WERI-Rb-1 (cell line): ENCODE measurements around the gene TNS4.
A peak's percentile ranks its signal among the peaks of the same experiment; 100 is the strongest.

Experiments
- DNase-seq: peaks from one replicate; pipeline ENCODE4 v3.0.0-alpha.2; 2020
- H3K27ac ChIP-seq: fragments of 250-450 bp; sonication (Bioruptor Pico); 2 replicates; pipeline ENCODE4 v1.5.1; 2020; ENCODE audit warnings: mild to moderate bottlenecking, moderate library complexity
- H3K27me3 ChIP-seq: fragments of 250-450 bp; sonication (Bioruptor Pico); 2 replicates; pipeline ENCODE4 v1.5.1; 2021; ENCODE audit warnings: mild to moderate bottlenecking, low read depth, moderate library complexity; ENCODE audit not compliant: insufficient read depth, severe bottlenecking
- H3K36me3 ChIP-seq: fragments of 250-450 bp; sonication (Bioruptor Pico); 2 replicates; pipeline ENCODE4 v1.5.1; 2020; ENCODE audit warnings: mild to moderate bottlenecking, moderate library complexity
- H3K4me3 ChIP-seq: 2 replicates; pipeline ENCODE4 v1.5.1; 2011; ENCODE audit warnings: low read depth, mild to moderate bottlenecking, control low read depth, low read length
- H3K9me3 ChIP-seq: fragments of 250-450 bp; sonication (Bioruptor Pico); 2 replicates; pipeline ENCODE4 v1.5.1; 2021; ENCODE audit warnings: mild to moderate bottlenecking, moderate library complexity; ENCODE audit not compliant: severe bottlenecking
- CTCF ChIP-seq: IDR thresholded peaks from 2 replicates; pipeline ENCODE4 v1.5.1; 2011; ENCODE audit warnings: low read depth, mild to moderate bottlenecking, control low read depth, inconsistent platforms, low read length

Gene TNS4

GRCh38 chr17:40526668-40527067 is 25.2 kb upstream of the TNS4 start:
- peak; percentile 36; the same call in 1 of the 2 replicates for TF ChIP-seq CTCF
- Histone ChIP-seq H3K27me3 (no peaks in the 10 kb centered on the region), H3K9me3 (peaks cover 19% of the 10 kb centered on the region), H3K27ac (peak overlapping the region; percentile 69), H3K36me3 (no peaks in the 10 kb centered on the region), H3K4me3 (no peak overlapping the region)
- peak; percentile 98 for DNase-seq

- DNase-seq, result no peak
- Histone ChIP-seq H3K36me3 (no peaks in the 10 kb centered on the region), H3K9me3 (peaks cover 19% of the 10 kb centered on the region), H3K27me3 (no peaks in the 10 kb centered on the region), H3K27ac (no peak overlapping the region; the same call in 1 of the 2 replicates), H3K4me3 (no peak overlapping the region)
- TF ChIP-seq CTCF, result no peak
These were observed 23.9 kb upstream of the TNS4 start for GRCh38 chr17:40525294-40525693.

- no peak overlapping the region for H3K27ac ChIP-seq
- DNase-seq, result no peak
- peaks cover 19% of the 10 kb centered on the region for H3K9me3 ChIP-seq
- H3K36me3 ChIP-seq, result no peaks in the 10 kb centered on the region
- no peak overlapping the region for H3K4me3 ChIP-seq
- no peaks in the 10 kb centered on the region for H3K27me3 ChIP-seq
- TF ChIP-seq CTCF, result no peak
These were observed 23.0 kb upstream of the TNS4 start for GRCh38 chr17:40524243-40524965.

GRCh38 chr17:40522961-40523310 is 21.5 kb upstream of the TNS4 start:
- no peak for DNase-seq
- Histone ChIP-seq H3K9me3 (peaks cover 19% of the 10 kb centered on the region), H3K4me3 (no peak overlapping the region), H3K36me3 (no peaks in the 10 kb centered on the region), H3K27me3 (no peaks in the 10 kb centered on the region), H3K27ac (no peak overlapping the region)
- no peak for TF ChIP-seq CTCF

- no peak for TF ChIP-seq CTCF
- Histone ChIP-seq H3K9me3 (peaks cover 19% of the 10 kb centered on the region), H3K27me3 (no peaks in the 10 kb centered on the region), H3K36me3 (no peaks in the 10 kb centered on the region), H3K4me3 (no peak overlapping the region), H3K27ac (peak overlapping the region; percentile 34)
- DNase-seq, result no peak
These were observed 21.0 kb upstream of the TNS4 start for GRCh38 chr17:40522250-40522960.
